ENCODE measurements around the gene TMEM123.
"Not testable (repeated sequence)": the region's sequence is repeated elsewhere in the genome, so short reads cannot be mapped to it uniquely, and the experiment has no call there.

TMEM123 gene

GRCh38 chr11:102447941-102448868 is 4.4 kb downstream of the TMEM123 start:
- no peak for DNase-seq

- DNase-seq, result no peak
Measured at GRCh38 chr11:102447193-102447592, 5.4 kb downstream of the TMEM123 start.

GRCh38 chr11:102446606-102447005 is 6.0 kb downstream of the TMEM123 start:
- no peak for DNase-seq

GRCh38 chr11:102444693-102445092 is 7.9 kb downstream of the TMEM123 start:
- DNase-seq, result not testable (repeated sequence)

GRCh38 chr11:102444142-102444541 is 8.4 kb downstream of the TMEM123 start:
- DNase-seq, result not testable (repeated sequence)

GRCh38 chr11:102439063-102439363 is 13.6 kb downstream of the TMEM123 start:
- not testable (repeated sequence) for DNase-seq

- peak; percentile 7 for DNase-seq
Measured at GRCh38 chr11:102438311-102439062, 14.1 kb downstream of the TMEM123 start.

- no peak for DNase-seq
Measured at GRCh38 chr11:102437727-102438126, 14.8 kb downstream of the TMEM123 start.

- no peak for DNase-seq
Measured at GRCh38 chr11:102436976-102437375, 15.6 kb downstream of the TMEM123 start.

- no peak for DNase-seq
Measured at GRCh38 chr11:102436561-102436960, 16.0 kb downstream of the TMEM123 start.

- no peak for DNase-seq
Measured at GRCh38 chr11:102435688-102436087, 16.9 kb downstream of the TMEM123 start.

- DNase-seq, result not testable (repeated sequence)
Measured at GRCh38 chr11:102433571-102433970, 19.0 kb downstream of the TMEM123 start.

- not testable (repeated sequence) for DNase-seq
Measured at GRCh38 chr11:102432560-102432959, 20.0 kb downstream of the TMEM123 start.

- DNase-seq, result no peak
Measured at GRCh38 chr11:102431404-102431803, 21.2 kb downstream of the TMEM123 start.

- DNase-seq, result no peak
Measured at GRCh38 chr11:102430158-102430836, 22.3 kb downstream of the TMEM123 start.

GRCh38 chr11:102429691-102430090 is 22.9 kb downstream of the TMEM123 start:
- no peak for DNase-seq

- no peak for DNase-seq
Measured at GRCh38 chr11:102429226-102429625, 23.3 kb downstream of the TMEM123 start.

- DNase-seq, result no peak
Measured at GRCh38 chr11:102428696-102429095, 23.9 kb downstream of the TMEM123 start.

- DNase-seq, result no peak
Measured at GRCh38 chr11:102427068-102427467, 25.5 kb downstream of the TMEM123 start.

GRCh38 chr11:102426570-102426969 is 26.0 kb downstream of the TMEM123 start:
- no peak for DNase-seq

GRCh38 chr11:102426000-102426399 is 26.6 kb downstream of the TMEM123 start:
- no peak for DNase-seq

- DNase-seq, result no peak
Measured at GRCh38 chr11:102423936-102424335, 28.6 kb downstream of the TMEM123 start.
